Ovary (tissue), 9 donors: ENCODE measurements around the gene WDR81. TPM values are rescaled to one million over a fixed set of nuclear protein-coding genes. Genes with fewer than 3 reads are reported as not detected.
A peak's percentile ranks its signal among the peaks of the same experiment; 100 is the strongest.

Experiments
- DNase-seq, 5 donors: peaks; one replicate each; pipeline ENCODE4 v3.0.0-alpha.2; 2019 to 2020
- H3K27ac ChIP-seq, 2 donors: fragments of 200-600 bp; one replicate each; pipeline versions ENCODE4 v1.5.1 to v1.8.0; 2019 to 2022
- H3K27me3 ChIP-seq: fragments of 200-600 bp; one replicate; pipeline ENCODE4 v1.8.0; 2022
- H3K36me3 ChIP-seq: fragments of 200-600 bp; sonication (generic); one replicate; pipeline ENCODE4 v1.5.1; 2019
- H3K4me1 ChIP-seq: one replicate; pipeline ENCODE4 v1.8.1; 2013; ENCODE audit warnings: mild to moderate bottlenecking, moderate library complexity; ENCODE audit not compliant: insufficient read depth
- H3K4me3 ChIP-seq: fragments of 200-600 bp; sonication (generic); one replicate; pipeline ENCODE4 v1.5.1; 2017
- H3K9me3 ChIP-seq, 2 donors: fragments of 200-600 bp in 1 of 2; sonication (generic) in 1 of 2; one replicate each; pipeline versions ENCODE4 v1.5.1 to v1.8.1; 2013 to 2019; ENCODE audit warnings: mild to moderate bottlenecking in 1 of 2, moderate library complexity in 1 of 2
- CTCF ChIP-seq, 3 donors: fragments of 450-650 bp in 2 of 3; fragments of 200-600 bp in 1 of 3; IDR thresholded peaks; one replicate each; pipeline versions ENCODE4 v1.5.1 to v1.8.0; 2016 to 2022; ENCODE audit warnings: antibody characterized with exemption in 3 of 3, mild to moderate bottlenecking in 1 of 3
- EP300 ChIP-seq: sonication (generic); formaldehyde crosslinking; IDR thresholded peaks from one replicate; pipeline ENCODE4 v1.6.1; 2017; ENCODE audit warnings: antibody characterized with exemption
- POLR2A ChIP-seq: fragments of 450-650 bp; IDR thresholded peaks from one replicate; pipeline ENCODE4 v1.6.1; 2017; ENCODE audit warnings: antibody characterized with exemption, mild to moderate bottlenecking, moderate library complexity
- WGBS, 3 donors: extraction: QIAGEN DNeasy Blood & Tissue Kit in 1 of 3; methylation state at CpG; one replicate each; pipeline versions ENCODE4 v1.1.5 to v1.1.7; 2013 to 2017; 5-methylcytosine and 5-hydroxymethylcytosine counted together
- intact Hi-C, 4 donors: fragments of 100-400 bp; cut with DNase I; formaldehyde crosslinking; loops; one replicate each; pipeline versions ENCODE4 v1.11.0 to v1.15.1; 2022 to 2023
- polyA plus RNA-seq, 2 donors: library from polyadenylated mRNA; stranded (reverse); fragments of 200-250 nt in 1 of 2; fragments of 350-450 nt in 1 of 2; fragmentation: Illumina TruSeq in 1 of 2; extraction: RNeasy Lipid Tissue Mini Kit (QIAGEN cat#74804) in 1 of 2; gene quantifications; one replicate each; pipeline ENCODE4 v1.2.3, GENCODE V29; 2013 to 2014
- total RNA-seq, 7 donors: library from RNA; depleted of rRNA in 2 of 7; stranded (reverse); fragments of >200 nt in 2 of 7; fragmentation: NEBNext Ultra II Directional in 3 of 7; extraction: Animal tissue kit (Norgen Biotek cat#: 25700) in 3 of 7; gene quantifications; one replicate each; pipeline versions ENCODE4 v1.1.0 to v1.2.4, GENCODE V29; 2016 to 2023
- donor health status: DM: no; HTN: no; CAD: no; lungs with moderate emphysema.
- donor health status: DM: no; HTN: no; CAD: no.
- donor health status: Bipolar disorder and iron deficiency.
- donor health status: DM: yes; HTN: yes; CAD: no.
- donor health status: DM: no; HTN: no; CAD: no.
- donor health status: DM: yes; HTN: yes; CAD: no.

Gene WDR81
- total and polyA plus RNA-seq, 9 donors = 1.3 to 59.4 (median 36.2) TPM

DNA sequence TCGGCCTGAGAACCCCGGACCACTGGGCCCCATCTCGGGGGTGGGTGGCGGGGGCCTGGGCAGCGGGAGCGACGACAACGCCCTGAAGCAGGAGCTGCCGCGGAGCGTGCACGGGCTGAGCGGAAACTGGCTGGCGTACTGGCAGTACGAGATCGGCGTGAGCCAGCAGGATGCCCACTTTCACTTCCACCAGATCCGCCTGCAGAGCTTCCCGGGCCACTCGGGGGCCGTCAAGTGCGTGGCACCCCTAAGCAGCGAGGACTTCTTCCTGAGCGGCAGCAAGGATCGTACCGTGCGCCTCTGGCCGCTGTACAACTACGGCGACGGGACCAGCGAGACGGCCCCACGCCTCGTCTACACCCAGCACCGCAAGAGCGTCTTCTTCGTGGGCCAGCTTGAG, 9.3 kb downstream of the WDR81 start:
- 93 to 95% (median 94%) methylated on average over 37 to 38 of the region's 38 CpGs for WGBS, 3 donors
- TF ChIP-seq POLR2A (no peak), CTCF (IDR thresholded peaks at IDR 0.05) (no peak), EP300 (no peak)
- Histone ChIP-seq H3K9me3 (no peaks in the 10 kb centered on the region), H3K27me3 (no peaks in the 10 kb centered on the region), H3K27ac (peak overlapping the region; percentile 12 to 58), H3K4me3 (no peak overlapping the region), H3K36me3 (no peaks in the 10 kb centered on the region), H3K4me1 (peaks cover 35% of the 10 kb centered on the region)
- peak in 2 of 5 donors; percentile 44 to 48 for DNase-seq
- intact Hi-C loops = no loop called here

- H3K36me3 ChIP-seq = no peaks in the 10 kb centered on the region
- DNase-seq = peak in 1 of 5 donors; percentile 40
- intact Hi-C loops = no loop called here
- peak overlapping the region in 1 of 2 donors; percentile 73 for H3K27ac ChIP-seq
- no peaks in the 10 kb centered on the region for H3K27me3 ChIP-seq
- TF ChIP-seq EP300 = no peak
- no peak for TF ChIP-seq CTCF (IDR thresholded peaks at IDR 0.05)
- no peak for TF ChIP-seq POLR2A
- H3K9me3 ChIP-seq = no peaks in the 10 kb centered on the region
- H3K4me1 ChIP-seq = peaks cover 28% of the 10 kb centered on the region
- no peak overlapping the region for H3K4me3 ChIP-seq
- 96 to 99% (median 97%) methylated on average over 10 of the region's 10 CpGs for WGBS, 3 donors
Observed at GRCh38 chr17:1735418-1735817, 10.9 kb downstream of the WDR81 start.

DNA sequence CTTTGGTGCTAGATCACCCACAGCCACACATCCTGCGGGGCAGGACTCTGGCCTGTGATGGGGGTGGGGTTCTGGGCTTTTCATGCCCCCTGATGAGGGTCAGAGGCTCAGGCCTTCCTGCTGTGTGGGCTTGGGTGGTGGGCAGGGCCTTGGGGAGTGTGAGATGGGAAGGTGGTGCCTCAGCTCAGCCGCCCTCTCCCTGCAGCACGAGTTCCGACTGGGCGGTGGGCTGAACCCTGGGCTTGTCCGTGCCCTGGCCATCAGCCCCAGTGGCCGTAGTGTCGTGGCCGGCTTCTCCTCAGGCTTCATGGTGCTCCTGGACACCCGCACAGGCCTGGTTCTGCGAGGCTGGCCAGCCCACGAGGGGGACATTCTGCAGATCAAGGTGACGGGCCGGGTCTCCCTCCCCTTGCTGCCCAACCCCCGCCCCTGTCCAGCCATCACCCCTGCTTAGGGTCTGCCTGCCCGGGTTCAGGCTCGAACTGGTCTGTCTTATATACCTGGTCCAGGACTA, 11.4 kb downstream of the WDR81 start:
- no peak overlapping the region for H3K4me3 ChIP-seq
- H3K36me3 ChIP-seq = no peaks in the 10 kb centered on the region
- intact Hi-C loops = no loop called here
- H3K27ac ChIP-seq = peak overlapping the region; percentile 70 to 73
- peaks cover 24% of the 10 kb centered on the region for H3K4me1 ChIP-seq
- no peaks in the 10 kb centered on the region for H3K9me3 ChIP-seq
- TF ChIP-seq CTCF (IDR thresholded peaks at IDR 0.05) (no peak), EP300 (no peak), POLR2A (no peak)
- no peaks in the 10 kb centered on the region for H3K27me3 ChIP-seq
- 79 to 80% (median 80%) methylated on average over 16 to 17 of the region's 17 CpGs for WGBS, 3 donors
- peak in 1 of 5 donors; percentile 49 for DNase-seq

- WGBS, 3 donors = 25 to 31% (median 25%) methylated on average over 19 to 25 of the region's 25 CpGs
- intact Hi-C loops = no loop called here
- peak; percentile 75 to 88 (median 85) for DNase-seq
- no peaks in the 10 kb centered on the region for H3K36me3 ChIP-seq
- H3K9me3 ChIP-seq = no peaks in the 10 kb centered on the region
- H3K4me1 ChIP-seq = peaks cover 20% of the 10 kb centered on the region
- no peaks in the 10 kb centered on the region for H3K27me3 ChIP-seq
- no peak for TF ChIP-seq POLR2A
- TF ChIP-seq CTCF (IDR thresholded peaks at IDR 0.05) = no peak
- no peak for TF ChIP-seq EP300
- H3K4me3 ChIP-seq = no peak overlapping the region
- peak overlapping the region; percentile 70 to 73 for H3K27ac ChIP-seq
Observed at GRCh38 chr17:1736348-1737281, 12.1 kb downstream of the WDR81 start.
